GM19455 (cell line): Measurements from ENCODE around the gene PTDSS2.
"Not testable (repeated sequence)": the region's sequence is repeated elsewhere in the genome, so short reads cannot be mapped to it uniquely, and the experiment has no call there.

ENCODE experiments used
- ATAC-seq: cut with Tn5 transposase; IDR thresholded peaks from one replicate; pipeline ENCODE4 v1.9.1; 2021; ENCODE audit not compliant: unreplicated experiment

Gene PTDSS2

GRCh38 chr11:468493-468892, 18.4 kb downstream of the PTDSS2 start:
- ATAC-seq: no peak

DNA sequence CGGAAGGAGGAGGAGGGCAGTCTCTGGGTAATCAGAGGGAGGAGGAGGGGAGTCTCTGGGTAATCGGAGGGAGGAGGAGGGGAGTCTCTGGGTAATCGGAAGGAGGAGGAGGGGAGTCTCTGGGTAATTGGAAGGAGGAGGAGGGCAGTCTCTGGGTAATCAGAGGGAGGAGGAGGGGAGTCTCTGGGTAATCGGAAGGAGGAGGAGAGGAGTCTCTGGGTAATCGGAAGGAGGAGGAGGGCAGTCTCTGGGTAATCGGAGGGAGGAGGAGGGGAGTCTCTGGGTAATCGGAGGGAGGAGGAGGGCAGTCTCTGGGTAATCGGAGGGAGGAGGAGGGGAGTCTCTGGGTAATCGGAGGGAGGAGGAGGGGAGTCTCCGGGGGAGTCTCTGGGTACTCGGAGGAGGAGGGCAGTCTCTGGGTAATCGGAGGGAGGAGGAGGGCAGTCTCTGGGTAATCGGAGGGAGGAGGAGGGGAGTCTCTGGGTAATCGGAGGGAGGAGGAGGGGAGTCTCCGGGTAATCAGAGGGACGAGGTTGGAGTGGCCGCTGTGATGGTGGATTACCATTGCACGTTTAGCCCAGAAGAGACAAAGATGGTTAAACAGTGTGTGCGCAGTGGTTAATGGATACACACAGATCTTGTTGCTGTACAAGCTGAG, 19.1 kb downstream of the PTDSS2 start:
- not testable (repeated sequence) for ATAC-seq

DNA sequence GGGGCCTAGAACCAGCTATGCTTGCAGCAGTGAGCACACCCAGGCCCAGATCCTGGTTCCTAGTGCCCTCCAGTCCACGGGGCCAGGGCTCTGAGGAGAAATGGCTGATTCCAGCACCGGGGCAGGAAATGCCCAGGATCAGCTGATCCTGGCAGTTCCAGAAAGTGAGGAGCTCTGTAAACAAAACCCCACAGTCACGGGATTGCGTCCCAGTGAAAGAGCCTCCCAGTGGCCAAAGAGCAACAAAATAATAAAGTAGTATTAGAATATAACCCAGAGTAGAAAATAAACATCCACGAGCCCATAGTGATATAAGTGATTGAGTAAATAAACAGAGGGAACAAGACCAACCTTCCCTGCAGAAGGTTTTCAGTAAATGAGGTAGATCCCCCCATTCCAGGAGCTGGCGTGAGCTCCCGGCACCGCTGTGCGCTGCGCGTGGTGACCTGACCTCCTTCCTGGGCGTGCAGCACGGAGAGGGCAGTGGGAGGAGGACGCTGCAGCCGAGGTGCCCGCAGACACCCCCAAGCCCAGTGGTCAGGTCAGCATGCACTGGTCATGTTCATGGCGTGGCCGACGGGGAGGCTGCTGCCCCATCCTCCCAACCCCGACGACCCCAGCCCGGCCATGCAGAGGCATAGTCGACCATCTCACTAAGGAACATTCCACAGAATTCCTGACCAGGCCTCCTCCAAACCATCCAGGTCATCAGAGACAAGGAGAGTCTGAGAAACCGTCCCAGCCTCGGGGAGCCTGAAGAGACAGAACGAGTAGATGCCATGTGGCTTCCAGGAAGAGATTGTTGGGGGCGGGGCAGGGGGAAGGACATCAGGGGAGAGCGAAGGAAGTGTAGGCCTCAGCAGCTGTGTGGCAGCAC, 19.8 kb downstream of the PTDSS2 start:
- no peak for ATAC-seq

- no peak for ATAC-seq
Observed at GRCh38 chr11:471468-472145, 21.5 kb downstream of the PTDSS2 start.

- ATAC-seq: no peak
Observed at GRCh38 chr11:472272-472671, 22.2 kb downstream of the PTDSS2 start.

- no peak for ATAC-seq
Observed at GRCh38 chr11:472816-473215, 22.7 kb downstream of the PTDSS2 start.

DNA sequence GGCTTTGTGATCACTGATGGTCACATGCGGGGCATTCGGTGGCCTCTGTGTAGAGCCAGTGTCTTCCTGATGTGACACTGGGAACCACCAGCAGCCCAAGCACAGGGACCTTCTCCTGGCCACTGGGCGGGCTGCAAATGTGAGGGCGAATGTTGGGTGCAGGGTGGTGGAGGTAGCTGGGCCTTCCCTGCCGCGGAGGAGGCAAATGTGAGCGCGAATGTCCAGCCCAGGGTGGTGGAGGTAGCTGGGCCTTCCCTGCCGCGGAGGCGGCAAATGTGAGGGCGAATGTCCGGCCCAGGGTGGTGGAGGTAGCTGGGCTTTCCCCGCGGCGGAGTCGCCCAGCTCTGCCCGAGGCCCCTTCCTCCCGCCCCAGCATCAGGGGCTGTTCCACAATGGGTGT, 23.3 kb downstream of the PTDSS2 start:
- no peak for ATAC-seq

- ATAC-seq: no peak
Observed at GRCh38 chr11:473962-474785, 24.1 kb downstream of the PTDSS2 start.

DNA sequence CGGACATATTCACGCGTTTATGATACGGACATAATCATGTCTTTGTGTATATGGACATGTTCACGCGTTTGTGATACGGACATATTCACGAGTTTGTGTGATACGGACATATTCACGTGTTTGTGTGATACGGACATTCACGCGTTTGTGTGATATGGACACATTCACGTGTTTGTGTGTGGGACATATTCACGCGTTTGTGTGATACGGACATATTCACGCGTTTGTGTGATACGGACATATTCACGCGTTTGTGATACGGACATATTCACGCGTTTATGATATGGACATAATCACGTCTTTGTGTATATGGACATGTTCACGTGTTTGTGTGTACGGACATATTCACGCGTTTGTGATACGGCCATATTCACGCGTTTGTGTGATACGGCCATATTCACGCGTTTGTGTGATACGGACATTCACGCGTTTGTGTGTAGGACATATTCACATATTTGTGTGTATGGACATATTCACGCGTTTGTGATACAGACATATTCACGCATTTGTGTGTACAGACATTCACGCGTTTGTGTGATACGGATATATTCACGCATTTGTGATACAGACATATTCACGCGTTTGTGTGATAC, 24.9 kb downstream of the PTDSS2 start:
- no peak for ATAC-seq

GRCh38 chr11:475941-476340, 25.9 kb downstream of the PTDSS2 start:
- ATAC-seq: no peak

GRCh38 chr11:476416-476815, 26.3 kb downstream of the PTDSS2 start:
- ATAC-seq: no peak

DNA sequence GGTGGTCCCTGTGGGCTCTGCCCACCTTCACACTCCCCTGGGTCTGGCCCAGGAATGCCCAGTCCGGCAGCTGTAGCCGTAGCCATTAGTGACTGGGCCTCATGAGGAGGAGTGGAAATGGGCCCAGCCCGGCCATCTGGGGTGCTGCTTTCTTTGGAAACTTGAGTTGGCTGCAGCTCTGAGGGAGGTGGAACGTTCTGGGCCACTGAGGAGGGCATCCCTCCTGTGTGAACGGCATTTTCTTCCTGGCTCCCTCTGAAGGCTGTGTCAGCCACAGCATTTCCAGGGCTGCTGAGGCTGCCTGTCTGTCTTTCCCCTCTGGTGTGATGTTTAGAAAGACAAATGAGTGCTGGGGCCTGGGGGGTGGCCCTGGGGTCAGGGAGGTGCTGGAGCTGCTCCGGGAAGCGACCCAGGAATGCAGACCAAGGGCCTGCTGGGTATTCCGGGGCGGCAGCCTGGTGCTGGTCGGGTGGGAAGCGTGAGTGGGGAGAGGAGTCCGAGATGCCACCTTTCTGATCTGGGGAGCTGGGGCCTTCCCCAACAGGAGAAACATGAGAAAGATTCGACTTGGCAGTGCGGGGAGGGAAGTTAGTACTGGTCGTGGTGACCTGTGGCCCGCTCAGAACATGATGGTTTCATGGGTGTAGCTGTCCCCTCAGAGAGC, 27.1 kb downstream of the PTDSS2 start:
- ATAC-seq: no peak

DNA sequence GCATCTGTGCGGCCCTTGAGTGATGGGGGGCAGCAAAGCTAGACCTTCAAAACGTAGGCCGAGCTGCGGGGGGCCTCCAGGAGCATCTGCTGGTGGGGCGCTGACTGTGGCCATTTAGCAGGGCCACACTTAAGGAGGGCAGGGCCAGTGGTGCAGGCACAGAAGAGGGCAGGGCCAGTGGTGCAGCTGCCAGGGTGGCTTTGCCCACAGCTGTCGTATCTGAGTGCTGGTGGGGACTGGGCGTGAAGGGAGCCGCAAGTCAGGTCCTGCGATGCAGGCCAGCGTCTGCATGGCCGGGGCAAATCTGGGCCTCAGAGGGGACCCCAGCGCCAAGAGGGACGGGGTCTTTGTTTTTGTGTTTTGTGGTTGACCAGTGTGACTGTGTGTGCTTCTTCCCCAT, 29.2 kb downstream of the PTDSS2 start:
- ATAC-seq: no peak

DNA sequence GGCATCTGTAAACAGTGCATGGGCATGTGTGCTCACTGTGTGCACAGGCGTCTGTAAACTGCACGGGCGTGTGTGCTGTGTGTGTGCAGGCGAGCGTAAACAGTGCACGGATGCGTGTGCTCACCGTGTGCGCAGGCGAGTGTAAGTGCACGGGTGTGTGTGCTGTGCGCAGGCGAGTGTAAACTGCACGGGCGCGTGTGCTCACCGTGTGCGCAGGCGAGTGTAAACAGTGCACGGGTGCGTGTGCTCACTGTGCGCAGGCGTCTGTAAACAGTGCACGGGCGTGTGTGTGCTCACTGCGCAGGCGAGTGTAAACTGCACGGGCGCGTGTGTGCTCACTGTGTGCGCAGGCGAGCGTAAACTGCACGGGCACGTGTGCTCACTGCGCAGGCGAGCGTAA, 34.5 kb downstream of the PTDSS2 start:
- no peak for ATAC-seq

DNA sequence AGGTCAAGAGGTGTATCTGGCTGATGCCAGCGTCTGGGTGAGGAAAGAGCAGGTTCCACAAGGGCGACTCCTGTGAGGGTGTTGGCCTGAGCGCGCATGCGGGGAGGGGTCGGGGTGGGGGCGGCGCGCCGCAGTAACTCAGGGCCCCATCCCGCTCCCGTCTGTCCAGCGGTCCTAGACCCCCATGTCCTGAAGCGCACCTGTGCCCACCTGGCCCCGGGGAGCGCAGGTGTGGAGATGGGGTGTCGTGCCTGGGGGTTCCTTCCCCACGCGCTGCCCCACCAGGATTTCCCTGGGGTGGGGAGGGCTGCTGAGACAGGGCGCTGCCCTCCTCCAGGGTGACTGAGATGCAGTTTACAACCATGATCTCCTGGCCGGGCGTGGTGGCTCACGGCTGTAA, 36.1 kb downstream of the PTDSS2 start:
- ATAC-seq: no peak

GRCh38 chr11:487571-488021, 37.5 kb downstream of the PTDSS2 start:
- no peak for ATAC-seq

GRCh38 chr11:488062-488461, 38.0 kb downstream of the PTDSS2 start:
- no peak for ATAC-seq

GRCh38 chr11:488579-488978, 38.5 kb downstream of the PTDSS2 start:
- ATAC-seq: no peak

- no peak for ATAC-seq
Observed at GRCh38 chr11:488992-489391, 38.9 kb downstream of the PTDSS2 start.

DNA sequence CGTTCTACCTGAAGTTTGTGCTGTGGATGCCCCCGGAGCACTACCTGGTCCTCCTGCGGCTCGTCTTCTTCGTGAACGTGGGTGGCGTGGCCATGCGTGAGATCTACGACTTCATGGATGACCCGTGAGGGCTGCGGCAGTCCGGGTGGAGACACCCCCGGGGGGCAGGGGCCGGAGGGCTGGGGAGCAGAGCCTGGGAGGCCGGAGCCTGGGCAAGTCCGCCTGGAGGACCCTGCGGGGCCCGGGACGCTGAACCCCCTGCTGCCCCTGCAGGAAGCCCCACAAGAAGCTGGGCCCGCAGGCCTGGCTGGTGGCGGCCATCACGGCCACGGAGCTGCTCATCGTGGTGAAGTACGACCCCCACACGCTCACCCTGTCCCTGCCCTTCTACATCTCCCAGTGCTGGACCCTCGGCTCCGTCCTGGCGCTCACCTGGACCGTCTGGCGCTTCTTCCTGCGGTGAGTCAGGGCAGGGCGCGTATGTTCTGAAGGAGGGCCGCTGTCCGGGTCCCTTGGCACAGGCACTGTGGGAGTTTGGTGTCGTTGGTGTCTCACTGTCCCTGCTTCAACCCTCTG, 39.6 kb downstream of the PTDSS2 start:
- ATAC-seq: no peak
